TTC549 (cell line): ENCODE data around the gene NXF3.
"Not testable (repeated sequence)": the region's sequence is repeated elsewhere in the genome, so short reads cannot be mapped to it uniquely, and the experiment has no call there.

ENCODE experiments used
- FAIRE-seq: peaks from 2 replicates; lab custom pipeline; 2012; peaks lifted over from hg19 to GRCh38; lab: Jason Lieb, UNC

NXF3 gene

GRCh38 chrX:103092942-103093341 lies at the start of gene NXF3:
TSS of gene NXF3 (minus strand) at chrX:103093143. CDS start at chrX:103093023, 120 bp downstream.
- FAIRE-seq = no peak

- FAIRE-seq = not testable (repeated sequence)
These were observed 43.6 kb upstream of the NXF3 start for GRCh38 chrX:103136528-103136927.

- FAIRE-seq = no peak
These were observed 31.3 kb upstream of the NXF3 start for GRCh38 chrX:103124284-103124683.

- FAIRE-seq = no peak
These were observed 27.8 kb upstream of the NXF3 start for GRCh38 chrX:103120748-103121147.

- not testable (repeated sequence) for FAIRE-seq
These were observed 24.0 kb upstream of the NXF3 start for GRCh38 chrX:103116970-103117369.

GRCh38 chrX:103109497-103109896 lies 16.6 kb upstream of the NXF3 start:
- FAIRE-seq = not testable (repeated sequence)

- no peak for FAIRE-seq
These were observed 14.9 kb upstream of the NXF3 start for GRCh38 chrX:103107836-103108235.

GRCh38 chrX:103107227-103107737 lies 14.3 kb upstream of the NXF3 start:
- not testable (repeated sequence) for FAIRE-seq

- FAIRE-seq = not testable (repeated sequence)
These were observed 11.4 kb upstream of the NXF3 start for GRCh38 chrX:103104370-103104769.

- FAIRE-seq = not testable (repeated sequence)
These were observed 10.9 kb upstream of the NXF3 start for GRCh38 chrX:103103866-103104265.

GRCh38 chrX:103101299-103102042 lies 8.5 kb upstream of the NXF3 start:
- no peak for FAIRE-seq

- no peak for FAIRE-seq
These were observed 7.5 kb upstream of the NXF3 start for GRCh38 chrX:103100484-103100883.

- FAIRE-seq = no peak
These were observed 6.7 kb upstream of the NXF3 start for GRCh38 chrX:103099691-103100090.

GRCh38 chrX:103098488-103098887 lies 5.5 kb upstream of the NXF3 start:
- no peak for FAIRE-seq

GRCh38 chrX:103081051-103081450 lies 11.9 kb downstream of the NXF3 start:
- no peak for FAIRE-seq

GRCh38 chrX:103073467-103073866 lies 19.5 kb downstream of the NXF3 start:
- no peak for FAIRE-seq

GRCh38 chrX:103066606-103067005 lies 26.3 kb downstream of the NXF3 start:
- FAIRE-seq = no peak

- FAIRE-seq = no peak
These were observed 29.0 kb downstream of the NXF3 start, which contains the start of gene BEX1 for GRCh38 chrX:103063918-103064434. TSS of gene BEX1 (minus strand) at chrX:103064171. CDS start at chrX:103063274, 897 bp downstream.

GRCh38 chrX:103063191-103063845 lies 29.6 kb downstream of the NXF3 start:
- FAIRE-seq = no peak

- no peak for FAIRE-seq
These were observed 31.5 kb downstream of the NXF3 start for GRCh38 chrX:103061486-103061885.

GRCh38 chrX:103056902-103057301 lies 36.0 kb downstream of the NXF3 start:
- no peak for FAIRE-seq

- FAIRE-seq = no peak
These were observed 40.3 kb downstream of the NXF3 start for GRCh38 chrX:103052625-103053024.

- FAIRE-seq = no peak
These were observed 41.6 kb downstream of the NXF3 start for GRCh38 chrX:103051260-103051789.
